GM04504 (cell line): Measurements from ENCODE around the gene UBLCP1.
A peak's percentile ranks its signal among the peaks of the same experiment; 100 is the strongest.
"Not testable (repeated sequence)": the region's sequence is repeated elsewhere in the genome, so short reads cannot be mapped to it uniquely, and the experiment has no call there.

Experiments used
- DNase-seq: peaks from one replicate; pipeline ENCODE4 v3.0.0-alpha.2; 2012; ENCODE audit warnings: low read depth

Gene UBLCP1

GRCh38 chr5:159262859-159263568 lies at the start of gene UBLCP1:
UBLCP1 (plus strand) TSS chr5:159263290; CDS start chr5:159268916, 5,626 bp downstream.
- peak; percentile 46 for DNase-seq

GRCh38 chr5:159214486-159215271 lies 48.4 kb upstream of the UBLCP1 start:
- DNase-seq = no peak

- no peak for DNase-seq
These were observed 47.2 kb upstream of the UBLCP1 start for GRCh38 chr5:159215886-159216285.

GRCh38 chr5:159216454-159216853 lies 46.6 kb upstream of the UBLCP1 start:
- DNase-seq = no peak

- no peak for DNase-seq
These were observed 45.9 kb upstream of the UBLCP1 start for GRCh38 chr5:159217236-159217635.

GRCh38 chr5:159218595-159219023 lies 44.5 kb upstream of the UBLCP1 start:
- no peak for DNase-seq

- no peak for DNase-seq
These were observed 42.9 kb upstream of the UBLCP1 start for GRCh38 chr5:159220206-159220605.

- no peak for DNase-seq
These were observed 39.6 kb upstream of the UBLCP1 start for GRCh38 chr5:159223469-159223868.

GRCh38 chr5:159224471-159224870 lies 38.6 kb upstream of the UBLCP1 start:
- DNase-seq = no peak

- no peak for DNase-seq
These were observed 36.6 kb upstream of the UBLCP1 start for GRCh38 chr5:159226451-159226850.

- no peak for DNase-seq
These were observed 35.6 kb upstream of the UBLCP1 start for GRCh38 chr5:159227452-159227851.

GRCh38 chr5:159228097-159228496 lies 35.0 kb upstream of the UBLCP1 start:
- DNase-seq = not testable (repeated sequence)

GRCh38 chr5:159230657-159231056 lies 32.4 kb upstream of the UBLCP1 start:
- no peak for DNase-seq

- no peak for DNase-seq
These were observed 31.9 kb upstream of the UBLCP1 start for GRCh38 chr5:159231167-159231566.

GRCh38 chr5:159235871-159236520 lies 27.1 kb upstream of the UBLCP1 start:
- DNase-seq = not testable (repeated sequence)

GRCh38 chr5:159240301-159240870 lies 22.7 kb upstream of the UBLCP1 start:
- DNase-seq = no peak

GRCh38 chr5:159241946-159242552 lies 21.0 kb upstream of the UBLCP1 start:
- no peak for DNase-seq

- DNase-seq = no peak
These were observed 20.4 kb upstream of the UBLCP1 start for GRCh38 chr5:159242656-159243055.

GRCh38 chr5:159243385-159243784 lies 19.7 kb upstream of the UBLCP1 start:
- no peak for DNase-seq

- DNase-seq = no peak
These were observed 18.9 kb upstream of the UBLCP1 start for GRCh38 chr5:159244163-159244562.

GRCh38 chr5:159244890-159245289 lies 18.2 kb upstream of the UBLCP1 start:
- no peak for DNase-seq

- no peak for DNase-seq
These were observed 13.9 kb upstream of the UBLCP1 start for GRCh38 chr5:159249158-159249557.
